GM12892 (cell line): ENCODE results near the gene SLC45A1.

ENCODE experiments used
- DNase-seq: peaks from one replicate; pipeline ENCODE4 v3.0.0; 2011; ENCODE audit not compliant: insufficient read length
- FAIRE-seq: peaks from 2 replicates; lab custom pipeline; 2011; peaks lifted over from hg19 to GRCh38; lab: Jason Lieb, UNC
- POLR2A ChIP-seq: IDR thresholded peaks from 2 replicates; pipeline ENCODE4 v1.6.1; 2011; ENCODE audit warnings: low read depth, low read length, control low read depth
- POLR2AphosphoS5 ChIP-seq: IDR thresholded peaks from 2 replicates; pipeline ENCODE4 v1.6.1; 2011; ENCODE audit warnings: low read depth, low read length, control low read depth
- TAF1 ChIP-seq: IDR thresholded peaks from 2 replicates; pipeline ENCODE4 v1.6.1; 2011; ENCODE audit warnings: low read depth, mild to moderate bottlenecking, control low read depth, low read length, borderline replicate concordance

SLC45A1 gene

DNA sequence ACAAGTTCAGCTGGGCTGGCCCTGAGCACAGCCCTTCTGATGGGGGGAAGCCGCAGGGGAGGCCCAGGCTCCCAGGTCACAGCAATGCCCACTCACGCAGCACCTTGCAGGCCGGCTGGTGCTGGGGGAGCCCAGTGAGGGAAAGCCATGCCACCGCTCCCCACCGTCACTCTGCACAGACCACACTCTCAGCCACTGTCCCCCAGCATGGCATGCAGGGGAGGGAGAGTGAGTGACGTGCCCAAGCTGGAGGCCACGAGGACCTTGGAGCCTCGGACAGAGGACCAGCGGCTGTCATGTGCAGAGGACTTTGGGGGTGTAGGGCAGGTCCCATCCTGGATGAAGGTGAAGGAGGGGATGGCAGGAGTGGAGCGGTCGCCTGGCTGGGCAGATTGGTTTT is 25.1 kb downstream of the SLC45A1 start:
- no peak for DNase-seq
- FAIRE-seq, result no peak

DNA sequence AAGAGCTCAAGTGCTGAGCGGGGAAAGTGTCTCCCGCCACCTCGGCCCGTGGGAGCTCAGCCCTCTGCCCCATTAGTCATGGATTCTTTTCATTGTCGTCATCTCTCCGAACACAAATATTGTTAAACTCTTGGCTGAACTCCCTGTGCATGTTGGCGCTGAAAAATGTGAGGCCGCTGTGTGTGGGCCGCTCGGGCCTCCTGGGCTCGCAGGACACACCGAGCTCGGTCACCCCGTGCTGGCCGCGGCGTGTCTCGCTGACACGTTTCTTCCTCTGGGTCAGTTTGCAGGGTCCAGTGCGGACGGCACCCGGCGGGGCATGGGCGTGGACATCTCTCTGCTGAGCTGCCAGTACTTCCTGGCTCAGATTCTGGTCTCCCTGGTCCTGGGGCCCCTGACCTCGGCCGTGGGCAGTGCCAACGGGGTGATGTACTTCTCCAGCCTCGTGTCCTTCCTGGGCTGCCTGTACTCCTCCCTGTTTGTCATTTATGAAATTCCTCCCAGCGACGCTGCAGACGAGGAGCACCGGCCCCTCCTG is 25.6 kb downstream of the SLC45A1 start:
- TF ChIP-seq TAF1, result no peak
- no peak for TF ChIP-seq POLR2A
- no peak for TF ChIP-seq POLR2AphosphoS5
- FAIRE-seq, result no peak
- no peak for DNase-seq

More for the DNA sequence above, 25.1 kb downstream of the SLC45A1 start:
- no peak for TF ChIP-seq POLR2AphosphoS5

DNA sequence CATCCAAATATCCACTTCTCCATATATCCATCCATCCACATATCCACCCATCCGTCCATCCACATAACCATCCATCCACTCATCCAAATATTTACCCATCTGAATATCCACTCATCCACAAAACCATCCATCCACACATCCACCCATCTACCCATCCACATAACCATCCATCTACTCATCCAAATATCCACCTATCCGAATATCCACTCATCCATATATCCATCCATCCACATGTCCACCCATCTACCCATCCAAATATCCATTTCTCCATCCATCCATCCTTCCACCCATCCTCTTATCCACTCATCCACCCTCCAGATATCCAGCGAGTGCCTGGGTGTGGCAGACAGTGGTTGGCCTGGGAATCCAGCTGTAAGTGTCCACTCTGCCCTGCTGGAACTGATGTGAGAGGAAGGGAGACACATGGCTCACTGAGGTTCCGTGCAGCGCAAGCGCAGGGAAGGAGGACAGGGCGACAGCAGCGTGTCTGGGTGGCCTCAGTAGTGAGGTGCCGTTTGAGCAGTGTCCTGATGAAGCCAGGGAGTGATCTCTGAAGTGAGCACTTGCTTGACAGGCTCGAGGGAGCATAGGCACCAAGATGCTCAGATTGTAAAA is 27.1 kb downstream of the SLC45A1 start:
- FAIRE-seq (no peak), DNase-seq (no peak)
- TF ChIP-seq POLR2AphosphoS5 (no peak), POLR2A (no peak), TAF1 (no peak)

- DNase-seq (no peak), FAIRE-seq (no peak)
- TF ChIP-seq POLR2A (no peak), TAF1 (no peak), POLR2AphosphoS5 (no peak)
Observed at GRCh38 chr1:8345621-8346415, 27.9 kb downstream of the SLC45A1 start.

GRCh38 chr1:8347635-8348034 is 29.7 kb downstream of the SLC45A1 start:
- TF ChIP-seq POLR2A (no peak), POLR2AphosphoS5 (no peak), TAF1 (no peak)
- FAIRE-seq, result no peak
- DNase-seq, result no peak

- TF ChIP-seq TAF1, result no peak
- no peak for TF ChIP-seq POLR2AphosphoS5
- TF ChIP-seq POLR2A, result no peak
- FAIRE-seq, result no peak
- no peak for DNase-seq
Observed at GRCh38 chr1:8348047-8348776, 30.3 kb downstream of the SLC45A1 start.

GRCh38 chr1:8348777-8349472 is 31.0 kb downstream of the SLC45A1 start:
- DNase-seq, result peak; percentile 91
- peak; percentile 94 for FAIRE-seq
- TF ChIP-seq TAF1, result no peak
- TF ChIP-seq POLR2AphosphoS5, result no peak
- no peak for TF ChIP-seq POLR2A

GRCh38 chr1:8349473-8349865 is 31.6 kb downstream of the SLC45A1 start:
- DNase-seq (no peak), FAIRE-seq (no peak)
- TF ChIP-seq TAF1 (no peak), POLR2AphosphoS5 (no peak), POLR2A (no peak)

GRCh38 chr1:8349961-8350360 is 32.0 kb downstream of the SLC45A1 start:
- DNase-seq, result no peak
- TF ChIP-seq TAF1, result no peak
- TF ChIP-seq POLR2AphosphoS5, result no peak
- TF ChIP-seq POLR2A, result no peak
- no peak for FAIRE-seq

DNA sequence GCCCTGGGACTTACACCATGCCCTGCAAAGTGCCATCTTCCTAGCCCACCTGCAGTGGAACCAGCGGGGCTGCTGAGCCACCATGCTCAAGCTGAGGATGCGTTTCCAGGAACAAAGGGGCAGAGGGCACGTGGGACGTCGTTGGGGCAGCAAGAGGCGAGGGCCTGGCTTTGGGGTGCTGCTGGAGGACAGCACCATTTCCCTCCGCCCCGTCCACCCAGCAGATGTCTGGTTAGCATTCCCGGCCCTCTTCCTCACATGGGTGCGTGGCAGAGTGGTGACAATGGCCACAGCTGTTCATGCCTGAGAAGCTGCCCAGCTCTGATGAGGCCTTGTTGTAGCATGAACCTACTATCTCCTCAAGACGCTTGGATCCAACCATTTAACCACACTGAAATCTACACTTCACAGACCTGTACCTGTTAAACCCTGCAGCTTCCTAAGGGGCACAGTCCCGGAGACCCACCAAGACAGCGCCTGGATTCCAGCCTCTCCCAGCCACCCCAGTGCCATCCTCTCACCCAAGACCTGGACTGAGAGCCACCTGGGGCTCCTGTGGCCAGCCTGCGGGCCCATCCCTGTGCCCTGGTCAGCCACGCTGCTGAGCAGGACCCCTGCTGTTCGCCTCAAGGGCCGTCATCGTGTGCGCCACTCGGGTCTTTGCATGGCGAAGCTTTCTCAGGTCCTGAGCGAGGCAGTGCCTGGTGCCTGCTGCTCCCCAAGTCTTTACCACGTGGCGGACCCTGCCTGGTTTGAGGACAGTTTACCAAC is 33.2 kb downstream of the SLC45A1 start:
- no peak for DNase-seq
- FAIRE-seq, result no peak
- TF ChIP-seq POLR2A (no peak), POLR2AphosphoS5 (no peak), TAF1 (no peak)
